K562 (cell line): Measurements from ENCODE around the gene BMAL2. TPM values are rescaled to one million over a fixed set of nuclear protein-coding genes. Genes with fewer than 3 reads are reported as not detected.

Experiments
- ATAC-seq: fragments of 200-7000 bp; cut with Tn5 transposase; 3 replicates; pipeline ENCODE4 v1.9.1; 2020; ENCODE audit warnings: moderate library complexity
- BruUV-seq: library from RNA; stranded (reverse); fragments of 400-500 nt; replicated peaks from 2 replicates; lab custom pipeline; 2021; lab: Mats Ljungman, UMichigan
- CTCF ChIA-PET: fragments of 300-600 bp; formaldehyde crosslinking; extraction: SDS; loops from one replicate; lab custom pipeline; 2021; ENCODE audit warnings: low intra/inter-chr PET ratio; lab: Yijun Ruan, JAX
- POLR2A ChIA-PET: fragments of 300-600, 350-650 bp; sonication (Branson Sonifier 250); formaldehyde crosslinking; extraction: SDS; loops from one replicate; lab custom pipeline; 2021; ENCODE audit warnings: antibody characterized with exemption, inconsistent platforms; lab: Yijun Ruan, JAX
- DNase-seq, 4 experiments: peaks; one replicate each; pipeline versions ENCODE4 v3.0.0 to v3.0.0-alpha.2; 2011 to 2018; ENCODE audit warnings: low spot score in 3 of 4, mixed read lengths in 3 of 4; ENCODE audit errors: extremely low read depth in 1 of 4
- FAIRE-seq: peaks from 2 replicates; lab custom pipeline; 2011; peaks lifted over from hg19 to GRCh38; lab: Jason Lieb, UNC
- H2AFZ ChIP-seq: 2 replicates; pipeline ENCODE4 v1.6.0; 2011; ENCODE audit warnings: low read depth, low read length, control low read depth, inconsistent platforms
- H3K27ac ChIP-seq: fragments of 200-600 bp; 3 replicates; pipeline ENCODE4 v1.8.0; 2011; ENCODE audit warnings: low read depth, mild to moderate bottlenecking, control low read depth, inconsistent platforms, low read length, moderate library complexity, mixed read lengths; ENCODE audit errors: extremely low read depth
- H3K27me3 ChIP-seq, 2 experiments: fragments of 300-600 bp in 1 of 2; 2 replicates in 1 of 2; 3 replicates in 1 of 2; pipeline versions ENCODE4 v1.6.0 to v1.8.0; 2011; ENCODE audit warnings: inconsistent platforms in 2 of 2, low read length in 2 of 2, mild to moderate bottlenecking in 1 of 2, mixed read lengths in 1 of 2, moderate library complexity in 1 of 2; ENCODE audit not compliant: control insufficient read depth in 2 of 2, insufficient read depth in 2 of 2
- H3K36me3 ChIP-seq: fragments of 300-600 bp; 3 replicates; pipeline ENCODE4 v1.8.0; 2011; ENCODE audit warnings: mild to moderate bottlenecking, low read length, inconsistent platforms; ENCODE audit not compliant: control insufficient read depth, insufficient read depth
- H3K4me1 ChIP-seq, 2 experiments: fragments of 200-600 bp in 1 of 2; replicated peaks in 1 of 2; 2 replicates in 1 of 2; 3 replicates in 1 of 2; pipeline versions ENCODE4 v1.5.1 to v1.8.0; 2011; ENCODE audit warnings: inconsistent platforms in 2 of 2, low read length in 2 of 2, mild to moderate bottlenecking in 1 of 2, mixed read lengths in 1 of 2, moderate library complexity in 1 of 2; ENCODE audit not compliant: control insufficient read depth in 2 of 2, insufficient read depth in 2 of 2
- H3K4me2 ChIP-seq: 2 replicates; pipeline ENCODE4 v1.6.1; 2011; ENCODE audit warnings: low read length, control low read depth, inconsistent platforms, mixed read lengths; ENCODE audit not compliant: insufficient read depth
- H3K4me3 ChIP-seq: fragments of 200-600 bp; sonication (generic), shearing (Covaris generic); 2 replicates; pipeline ENCODE4 v1.5.1; 2016; ENCODE audit warnings: control low read depth, inconsistent platforms
- H3K79me2 ChIP-seq: fragments of 200-600 bp; 3 replicates; pipeline ENCODE4 v1.8.0; 2011; ENCODE audit warnings: low read length, inconsistent platforms; ENCODE audit not compliant: control insufficient read depth, insufficient read depth
- H3K9ac ChIP-seq, 2 experiments: 2 replicates each; pipeline versions ENCODE4 v1.6.0 to v1.6.1; 2011; ENCODE audit warnings: low read depth in 2 of 2, low read length in 2 of 2, control low read depth in 1 of 2, inconsistent platforms in 1 of 2, mild to moderate bottlenecking in 1 of 2, mixed read lengths in 1 of 2; ENCODE audit not compliant: insufficient read depth in 1 of 2
- H3K9me1 ChIP-seq: one replicate; pipeline ENCODE4 v1.6.0; 2011; ENCODE audit warnings: inconsistent platforms, mild to moderate bottlenecking, low read length, moderate library complexity; ENCODE audit not compliant: control insufficient read depth, insufficient read depth
- H3K9me3 ChIP-seq: replicated peaks from 2 replicates; pipeline ENCODE4 v1.5.1; 2011; ENCODE audit warnings: low read depth, low read length, inconsistent platforms; ENCODE audit not compliant: control insufficient read depth, insufficient read depth
- H4K20me1 ChIP-seq: replicated peaks from 2 replicates; pipeline ENCODE4 v1.6.1; 2011; ENCODE audit warnings: low read length, inconsistent platforms, mixed read lengths; ENCODE audit not compliant: control insufficient read depth, insufficient read depth
- E4F1 ChIP-seq: fragments of 250-450 bp; sonication (Bioruptor Pico); IDR thresholded peaks from 2 replicates; pipeline ENCODE4 v1.5.0; 2021; ENCODE audit warnings: mild to moderate bottlenecking, borderline replicate concordance
- FOXP1 ChIP-seq: sonication (generic); formaldehyde crosslinking; IDR thresholded peaks from 2 replicates; pipeline ENCODE4 v1.8.0; 2022; ENCODE audit warnings: mild to moderate bottlenecking, missing genetic modification reagents
- HDAC1 ChIP-seq, 2 experiments: fragments of 450-650 bp; IDR thresholded peaks; 2 replicates each; pipeline ENCODE4 v1.6.1; 2016 to 2017; ENCODE audit warnings: inconsistent platforms in 1 of 2, mild to moderate bottlenecking in 1 of 2, moderate library complexity in 1 of 2
- KLF16 ChIP-seq: IDR thresholded peaks from 2 replicates; pipeline ENCODE4 v1.6.1; 2016; ENCODE audit warnings: antibody characterized with exemption
- POU5F1 ChIP-seq: fragments of 150-350 bp; IDR thresholded peaks from 2 replicates; pipeline ENCODE4 v1.6.1; 2014; ENCODE audit warnings: borderline replicate concordance, low read length, low read depth, mild to moderate bottlenecking; ENCODE audit not compliant: partially characterized antibody
- SLC30A9 ChIP-seq: fragments of 250-450 bp; sonication (Bioruptor Pico); IDR thresholded peaks from 2 replicates; pipeline ENCODE4 v1.8.0; 2022; ENCODE audit warnings: mild to moderate bottlenecking, moderate library complexity
- SP1 ChIP-seq: sonication (generic); formaldehyde crosslinking; IDR thresholded peaks from 2 replicates; pipeline ENCODE4 v1.8.1; 2022; ENCODE audit warnings: mild to moderate bottlenecking, missing genetic modification reagents
- ZFP36 ChIP-seq: fragments of 150-350 bp; IDR thresholded peaks from 2 replicates; pipeline ENCODE4 v1.6.1; 2018; ENCODE audit warnings: low read length, low read depth; ENCODE audit not compliant: partially characterized antibody
- ZNF224 ChIP-seq: sonication (generic); formaldehyde crosslinking; IDR thresholded peaks from 2 replicates; pipeline ENCODE4 v1.8.0; 2022; ENCODE audit warnings: mild to moderate bottlenecking, missing genetic modification reagents
- ZNF274 ChIP-seq: IDR thresholded peaks from 2 replicates; pipeline ENCODE4 v1.6.1; 2011; ENCODE audit warnings: low read depth, mild to moderate bottlenecking, low read length, moderate library complexity, borderline replicate concordance
- ZNF717 ChIP-seq: fragments of 250-450 bp; sonication (Bioruptor Pico); IDR thresholded peaks from 2 replicates; pipeline ENCODE4 v1.5.0; 2021
- WGBS: fragments of 100-300 bp; shearing (Covaris generic); methylation state at CpG from one replicate; pipeline ENCODE4 v1.1.6; 2016; ENCODE audit warnings: low coverage, mixed read lengths; ENCODE audit not compliant: insufficient coverage; ENCODE audit errors: missing lambda C conversion rate; 5-methylcytosine and 5-hydroxymethylcytosine counted together
- in situ Hi-C: fragments of 300-500 bp; cut with MboI; formaldehyde crosslinking; loops from 4 replicates; pipeline ENCODE4 v1.15.0; 2018; ENCODE audit warnings: inconsistent platforms, mixed read lengths
- intact Hi-C: fragments of 100-400 bp; cut with micrococcal nuclease; formaldehyde crosslinking; loops from 2 replicates; pipeline ENCODE4 v1.14.2; 2022
- polyA plus RNA-seq, 8 experiments: library from polyadenylated mRNA; depleted of rRNA in 4 of 8; stranded (reverse) in 5 of 8; unstranded in 3 of 8; fragments of >200 nt; fragmentation: Nextera tagmentation in 2 of 8; fragmentation: Illumina TruSeq in 1 of 8; extraction: Ambion mirVana in 2 of 8; extraction: Trizol in 1 of 8; gene quantifications; 2 replicates each; pipeline versions ENCODE4 v1.2.1 to v1.2.3, GENCODE V29; 2011 to 2014; ENCODE audit warnings: inconsistent platforms in 1 of 8, missing spikeins in 1 of 8
- total RNA-seq, 7 experiments: library from RNA; depleted of rRNA in 6 of 7; stranded (reverse); fragments of >200 nt in 6 of 7; fragmentation: Illumina TruSeq in 2 of 7; extraction: Trizol in 2 of 7; gene quantifications; 2 replicates each; pipeline versions ENCODE4 v1.2.1 to v1.2.3, GENCODE V29; 2011 to 2021; ENCODE audit warnings: low replicate concordance in 1 of 7
- TF ChIP-seq, protein P1 (sequence below): fragments of 250-450 bp; sonication (Bioruptor Pico); IDR thresholded peaks from 2 replicates; pipeline ENCODE4 v1.4.0; 2020; ENCODE audit warnings: mild to moderate bottlenecking

Gene BMAL2
- total and polyA plus RNA-seq, 9 of the 15 experiments (the other 6 are each of a cell fraction or from before 2014, with no cell fraction given) = 0.01 to 1.1 (median 0.50) TPM

DNA sequence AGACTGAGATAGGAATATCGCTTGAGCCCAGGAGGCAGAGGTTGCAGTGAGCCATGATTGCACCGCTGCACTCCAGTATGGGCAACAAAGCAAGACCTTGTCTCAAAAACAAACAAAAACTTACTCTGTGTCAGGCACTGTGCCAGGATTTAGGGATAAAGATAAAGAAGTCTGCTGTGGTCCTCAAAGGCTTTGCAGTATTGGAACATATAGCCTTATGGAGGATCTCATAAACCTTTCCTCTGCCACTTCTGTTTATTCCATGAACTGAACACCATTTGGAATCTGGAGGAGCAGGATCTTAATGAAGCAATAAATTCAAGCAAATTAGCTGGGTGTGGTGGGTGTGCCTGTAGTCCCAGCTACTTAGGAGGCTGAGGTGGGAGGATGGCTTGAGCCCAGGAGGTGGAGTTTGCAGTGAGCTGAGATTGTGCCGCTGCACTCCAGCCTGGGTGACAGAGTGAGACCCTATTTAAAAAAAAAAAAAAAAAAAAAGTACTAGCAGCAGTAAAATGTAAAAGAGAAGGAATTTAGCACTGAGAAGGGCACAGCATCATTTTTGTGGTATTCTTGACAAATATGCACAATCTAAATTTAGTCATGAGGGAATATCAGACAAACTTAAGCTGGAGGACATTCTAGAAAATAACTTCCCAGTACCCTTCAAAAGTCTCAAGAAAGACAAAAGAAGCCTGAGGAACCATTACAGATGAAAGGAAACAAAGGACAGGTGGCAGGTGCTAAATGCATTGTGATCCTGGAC, 27.1 kb downstream of the BMAL2 start:
- Histone ChIP-seq H2AFZ (no peak overlapping the region), H3K27me3 (no peaks in the 10 kb centered on the region), H3K79me2 (no peaks in the 10 kb centered on the region), H4K20me1 (no peaks in the 10 kb centered on the region)
- CTCF ChIA-PET = no interaction called here
- 3% methylated on average over 2 of the region's 3 CpGs for WGBS
- intact Hi-C loops = no loop called here
- no TSS peak for BruUV-seq
- TF ChIP-seq ZFP36 (no peak), HDAC1 (IDR thresholded peaks at IDR 0.05) (no peak), E4F1 (CRISPR knock-in tag) (no peak), ZNF224 (CRISPR knock-in tag) (no peak), ZNF717 (CRISPR knock-in tag) (no peak), FOXP1 (CRISPR knock-in tag) (no peak), SP1 (CRISPR knock-in tag) (no peak), POU5F1 (no peak), SLC30A9 (CRISPR knock-in tag) (no peak), KLF16 (no peak), ZNF274 (no peak)
- TF ChIP-seq, protein P1, sequence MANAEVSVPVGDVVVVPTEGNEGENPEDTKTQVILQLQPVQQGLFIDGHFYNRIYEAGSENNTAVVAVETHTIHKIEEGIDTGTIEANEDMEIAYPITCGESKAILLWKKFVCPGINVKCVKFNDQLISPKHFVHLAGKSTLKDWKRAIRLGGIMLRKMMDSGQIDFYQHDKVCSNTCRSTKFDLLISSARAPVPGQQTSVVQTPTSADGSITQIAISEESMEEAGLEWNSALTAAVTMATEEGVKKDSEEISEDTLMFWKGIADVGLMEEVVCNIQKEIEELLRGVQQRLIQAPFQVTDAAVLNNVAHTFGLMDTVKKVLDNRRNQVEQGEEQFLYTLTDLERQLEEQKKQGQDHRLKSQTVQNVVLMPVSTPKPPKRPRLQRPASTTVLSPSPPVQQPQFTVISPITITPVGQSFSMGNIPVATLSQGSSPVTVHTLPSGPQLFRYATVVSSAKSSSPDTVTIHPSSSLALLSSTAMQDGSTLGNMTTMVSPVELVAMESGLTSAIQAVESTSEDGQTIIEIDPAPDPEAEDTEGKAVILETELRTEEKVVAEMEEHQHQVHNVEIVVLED (CRISPR knock-in tag) = no peak
- TF ChIP-seq, all 486 proteins: peak for 0
- DNase-seq (no peak), ATAC-seq (no peak), FAIRE-seq (no peak)
- POLR2A ChIA-PET = no interaction called here
- H3K9me3 ChIP-seq = no peaks in the 10 kb centered on the region
- no peaks in the 10 kb centered on the region for H3K4me1 ChIP-seq
- no peak overlapping the region for H3K4me3 ChIP-seq
- no peak overlapping the region for H3K27ac ChIP-seq
- no peaks in the 10 kb centered on the region for H3K9me1 ChIP-seq
- in situ Hi-C loops = no loop called here
- H3K36me3 ChIP-seq = no peaks in the 10 kb centered on the region
- H3K4me2 ChIP-seq = no peak overlapping the region
- no peak overlapping the region for H3K9ac ChIP-seq
